ENCODE data around the gene NT5E.

- TF ChIP-seq CTCF (conservative IDR thresholded peaks at IDR 0.05) (no peak), ZFX (IDR thresholded peaks at IDR 0.05) (no peak)
Measured at GRCh38 chr6:85465762-85466161, 15.9 kb downstream of the NT5E start.

Data from C4-2B (cell line).